GM18508 (cell line): ENCODE measurements around the gene CRADD.
"Not testable (repeated sequence)": the region's sequence is repeated elsewhere in the genome, so short reads cannot be mapped to it uniquely, and the experiment has no call there.

Experiments used
- ATAC-seq: cut with Tn5 transposase; IDR thresholded peaks from one replicate; pipeline ENCODE4 v1.9.1; 2021; ENCODE audit warnings: moderate number of reproducible peaks; ENCODE audit not compliant: insufficient read depth, unreplicated experiment

CRADD gene

GRCh38 chr12:93883436-93884154 is 206.4 kb downstream of the CRADD start:
- ATAC-seq, result no peak

- no peak for ATAC-seq
Measured at GRCh38 chr12:93884794-93885460, 207.8 kb downstream of the CRADD start.

GRCh38 chr12:93885973-93886532 is 208.9 kb downstream of the CRADD start:
- ATAC-seq, result not testable (repeated sequence)

- ATAC-seq, result no peak
Measured at GRCh38 chr12:93886533-93887511, 209.6 kb downstream of the CRADD start.

- ATAC-seq, result no peak
Measured at GRCh38 chr12:93888964-93889363, 211.8 kb downstream of the CRADD start.

- no peak for ATAC-seq
Measured at GRCh38 chr12:93889516-93890212, 212.5 kb downstream of the CRADD start.

GRCh38 chr12:93892423-93893268 is 215.5 kb downstream of the CRADD start:
- ATAC-seq, result no peak

GRCh38 chr12:93894391-93895088 is 217.4 kb downstream of the CRADD start:
- ATAC-seq, result no peak

GRCh38 chr12:93895089-93895445 is 217.9 kb downstream of the CRADD start:
- ATAC-seq, result no peak

GRCh38 chr12:93896427-93896826 is 219.3 kb downstream of the CRADD start:
- no peak for ATAC-seq

GRCh38 chr12:93896952-93897351 is 219.8 kb downstream of the CRADD start:
- ATAC-seq, result no peak

- ATAC-seq, result no peak
Measured at GRCh38 chr12:93901739-93902138, 224.6 kb downstream of the CRADD start.

- ATAC-seq, result no peak
Measured at GRCh38 chr12:93902192-93902591, 225.0 kb downstream of the CRADD start.

- no peak for ATAC-seq
Measured at GRCh38 chr12:93902736-93903562, 225.8 kb downstream of the CRADD start.

- ATAC-seq, result no peak
Measured at GRCh38 chr12:93904124-93904523, 226.9 kb downstream of the CRADD start.

GRCh38 chr12:93908264-93908663 is 231.1 kb downstream of the CRADD start:
- ATAC-seq, result no peak

GRCh38 chr12:93908846-93909567 is 231.8 kb downstream of the CRADD start:
- no peak for ATAC-seq
